ENCODE data around the gene CDRT15. TPM values are rescaled to one million over a fixed set of nuclear protein-coding genes. Genes with fewer than 3 reads are reported as not detected.
"Not testable (repeated sequence)": the region's sequence is repeated elsewhere in the genome, so short reads cannot be mapped to it uniquely, and the experiment has no call there.

Gene CDRT15
- not detected in 2 replicates for total RNA-seq (2022)
- not detected for Bru-seq, nascent RNA
- BruChase-seq, experiment 1, labeled RNA remaining after a 6-hour chase, result not detected
- BruChase-seq, experiment 2, labeled RNA remaining after a 2-hour chase, result not detected
- long read RNA-seq, result 0 reads

DNA sequence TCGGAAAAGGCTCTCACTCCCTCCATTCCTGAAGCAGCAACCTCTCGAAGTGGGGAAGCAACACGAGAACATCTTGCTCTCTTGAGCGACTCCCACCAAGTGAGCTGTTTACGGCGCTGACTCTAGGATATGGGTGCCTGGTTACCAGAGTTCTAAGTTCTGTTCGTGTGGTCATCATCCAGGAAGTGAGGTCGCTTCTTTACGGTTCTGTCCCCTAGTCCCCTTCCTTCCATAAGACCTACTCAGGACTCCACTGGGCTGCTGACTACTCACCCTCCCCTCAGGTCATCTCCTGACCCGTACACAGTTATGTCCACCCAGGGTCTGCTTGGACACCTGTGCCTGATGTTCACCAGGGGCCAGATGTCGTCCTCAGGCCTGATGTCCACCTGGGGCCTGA is at the start of gene CDRT15:
CDRT15 (minus strand) TSS at position 101 of the 400 bp plus-strand sequence; CDS start at position 72, 29 bp downstream.
- H3K9me3 Mint-ChIP-seq (ENCODE audit: unreplicated experiment); H3K36me3 Mint-ChIP-seq (ENCODE audit: insufficient read depth, unreplicated experiment); H3K4me1 Mint-ChIP-seq (ENCODE audit: insufficient read depth, unreplicated experiment); H3K27me3 Mint-ChIP-seq (ENCODE audit: insufficient read depth, unreplicated experiment); H3K27ac Mint-ChIP-seq (ENCODE audit: low read depth, unreplicated experiment); CTCF ChIA-PET; intact Hi-C loops (cut with micrococcal nuclease); POLR2A ChIA-PET; DNase-seq (ENCODE audit: unreplicated experiment); BruUV-seq (replicated peaks); H3K4me3 Mint-ChIP-seq (ENCODE audit: unreplicated experiment): not testable (repeated sequence)

DNA sequence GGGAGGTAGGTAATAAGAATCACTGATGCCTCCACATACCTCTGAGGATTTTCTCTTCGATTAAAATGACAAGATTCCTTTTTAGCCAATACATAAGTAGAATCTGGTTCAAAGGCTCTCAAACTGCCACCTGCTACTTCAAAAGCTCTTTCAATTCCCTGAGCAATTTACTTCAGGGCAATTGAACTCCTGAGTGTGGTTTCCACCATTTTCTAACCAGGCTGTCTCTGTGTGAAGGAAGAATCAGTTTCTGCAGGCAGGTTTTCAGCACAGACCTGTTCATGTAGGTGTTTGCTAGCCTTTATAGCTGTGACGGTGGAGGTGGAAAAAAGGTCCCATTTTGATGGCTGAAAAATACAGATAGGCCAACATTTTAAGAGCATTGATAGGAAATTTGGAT is 46.1 kb upstream of the CDRT15 start:
- BruUV-seq (replicated peaks), result no TSS peak
- CTCF ChIA-PET, result interaction anchor here (0.6 kb wide), 1 partner anchor 420 kb away, joined by 3 read pairs; no protein-coding TSS in a partner anchor
- H3K4me1 Mint-ChIP-seq (ENCODE audit: insufficient read depth, unreplicated experiment), result no peaks in the 10 kb centered on the region
- peaks cover 14% of the 10 kb centered on the region for H3K27me3 Mint-ChIP-seq (ENCODE audit: insufficient read depth, unreplicated experiment)
- H3K4me3 Mint-ChIP-seq (ENCODE audit: unreplicated experiment), result no peak overlapping the region
- POLR2A ChIA-PET, result no interaction called here
- H3K36me3 Mint-ChIP-seq (ENCODE audit: insufficient read depth, unreplicated experiment), result no peaks in the 10 kb centered on the region
- no peak for DNase-seq (ENCODE audit: unreplicated experiment)
- TF ChIP-seq, protein P1, sequence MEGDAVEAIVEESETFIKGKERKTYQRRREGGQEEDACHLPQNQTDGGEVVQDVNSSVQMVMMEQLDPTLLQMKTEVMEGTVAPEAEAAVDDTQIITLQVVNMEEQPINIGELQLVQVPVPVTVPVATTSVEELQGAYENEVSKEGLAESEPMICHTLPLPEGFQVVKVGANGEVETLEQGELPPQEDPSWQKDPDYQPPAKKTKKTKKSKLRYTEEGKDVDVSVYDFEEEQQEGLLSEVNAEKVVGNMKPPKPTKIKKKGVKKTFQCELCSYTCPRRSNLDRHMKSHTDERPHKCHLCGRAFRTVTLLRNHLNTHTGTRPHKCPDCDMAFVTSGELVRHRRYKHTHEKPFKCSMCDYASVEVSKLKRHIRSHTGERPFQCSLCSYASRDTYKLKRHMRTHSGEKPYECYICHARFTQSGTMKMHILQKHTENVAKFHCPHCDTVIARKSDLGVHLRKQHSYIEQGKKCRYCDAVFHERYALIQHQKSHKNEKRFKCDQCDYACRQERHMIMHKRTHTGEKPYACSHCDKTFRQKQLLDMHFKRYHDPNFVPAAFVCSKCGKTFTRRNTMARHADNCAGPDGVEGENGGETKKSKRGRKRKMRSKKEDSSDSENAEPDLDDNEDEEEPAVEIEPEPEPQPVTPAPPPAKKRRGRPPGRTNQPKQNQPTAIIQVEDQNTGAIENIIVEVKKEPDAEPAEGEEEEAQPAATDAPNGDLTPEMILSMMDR (IDR thresholded peaks at IDR 0.05; ENCODE audit: unreplicated experiment), result no peak
- intact Hi-C loops (cut with micrococcal nuclease), result no loop called here
- no peaks in the 10 kb centered on the region for H3K9me3 Mint-ChIP-seq (ENCODE audit: unreplicated experiment)
- no peak overlapping the region for H3K27ac Mint-ChIP-seq (ENCODE audit: low read depth, unreplicated experiment)

DNA sequence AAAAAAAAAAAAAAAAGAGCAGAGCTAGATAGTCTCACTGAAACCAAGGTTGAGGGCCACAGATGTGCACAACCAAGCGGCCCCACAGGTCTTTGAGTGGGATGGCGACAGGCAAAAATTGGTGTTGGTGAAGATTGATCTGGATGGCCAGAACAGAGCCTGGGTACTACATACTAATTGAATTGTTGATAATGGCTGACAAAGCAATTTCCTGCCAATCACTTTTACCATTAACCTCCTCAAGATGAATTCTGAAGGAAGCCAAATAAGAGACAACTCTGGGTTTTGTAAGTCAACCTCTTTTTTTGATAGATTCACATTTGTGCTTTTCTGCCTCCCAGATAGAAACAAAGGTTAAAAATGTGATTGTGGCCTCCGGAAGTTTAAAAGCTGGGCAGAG is 44.9 kb upstream of the CDRT15 start:
- H3K36me3 Mint-ChIP-seq (ENCODE audit: insufficient read depth, unreplicated experiment), result no peaks in the 10 kb centered on the region
- intact Hi-C loops (cut with micrococcal nuclease), result no loop called here
- peaks cover 14% of the 10 kb centered on the region for H3K27me3 Mint-ChIP-seq (ENCODE audit: insufficient read depth, unreplicated experiment)
- no peaks in the 10 kb centered on the region for H3K9me3 Mint-ChIP-seq (ENCODE audit: unreplicated experiment)
- BruUV-seq (replicated peaks), result no TSS peak
- H3K4me1 Mint-ChIP-seq (ENCODE audit: insufficient read depth, unreplicated experiment), result no peaks in the 10 kb centered on the region
- DNase-seq (ENCODE audit: unreplicated experiment), result no peak
- ChIA-PET CTCF (no interaction called here), POLR2A (interaction anchor here (0.6 kb wide), 1 partner anchor 25 kb away, joined by 3 read pairs; no protein-coding TSS in a partner anchor)
- H3K4me3 Mint-ChIP-seq (ENCODE audit: unreplicated experiment), result no peak overlapping the region
- TF ChIP-seq, protein P1 (IDR thresholded peaks at IDR 0.05; ENCODE audit: unreplicated experiment), result no peak
- no peak overlapping the region for H3K27ac Mint-ChIP-seq (ENCODE audit: low read depth, unreplicated experiment)

DNA sequence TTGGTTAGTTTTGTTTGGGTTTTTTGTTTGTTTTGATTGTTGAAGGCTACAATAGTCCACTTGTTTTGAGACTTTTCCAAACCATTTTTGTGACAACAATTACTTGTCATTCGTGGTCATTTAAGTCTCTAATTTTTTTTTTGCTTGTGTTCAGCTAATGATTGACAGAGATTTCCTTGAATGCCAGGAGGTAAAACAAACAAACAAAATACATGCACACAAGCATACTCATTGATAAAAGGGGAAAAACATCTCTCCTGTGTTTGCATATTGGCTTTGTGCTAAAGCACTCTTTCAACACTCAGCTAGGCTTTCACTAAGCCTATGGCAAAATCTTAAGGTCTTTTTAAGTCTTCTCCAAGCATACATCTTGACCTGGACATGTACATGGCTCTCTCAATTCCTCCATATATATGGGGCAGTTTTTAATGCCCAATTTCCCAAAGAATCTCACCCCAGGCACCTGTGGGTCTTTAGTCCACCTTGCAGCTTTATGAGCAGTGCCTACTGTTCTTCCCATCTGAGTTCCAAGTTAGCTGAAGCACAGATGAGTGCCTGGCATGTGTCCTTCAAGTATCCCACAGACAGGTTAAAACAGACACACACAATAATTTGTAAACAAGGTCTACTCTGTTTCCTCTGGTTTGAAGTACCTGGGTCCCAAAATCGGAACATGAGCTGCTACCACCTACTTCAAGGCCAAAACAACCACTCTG is 40.0 kb upstream of the CDRT15 start:
- ChIA-PET CTCF (no interaction called here), POLR2A (interaction anchor here (0.7 kb wide), 1 partner anchor 902 kb away, joined by 3 read pairs; no protein-coding TSS in a partner anchor)
- no peak overlapping the region for H3K4me3 Mint-ChIP-seq (ENCODE audit: unreplicated experiment)
- no peaks in the 10 kb centered on the region for H3K36me3 Mint-ChIP-seq (ENCODE audit: insufficient read depth, unreplicated experiment)
- intact Hi-C loops (cut with micrococcal nuclease), result no loop called here
- no peak overlapping the region for H3K27ac Mint-ChIP-seq (ENCODE audit: low read depth, unreplicated experiment)
- no peaks in the 10 kb centered on the region for H3K27me3 Mint-ChIP-seq (ENCODE audit: insufficient read depth, unreplicated experiment)
- BruUV-seq (replicated peaks), result no TSS peak
- peaks cover 7% of the 10 kb centered on the region for H3K9me3 Mint-ChIP-seq (ENCODE audit: unreplicated experiment)
- no peak for DNase-seq (ENCODE audit: unreplicated experiment)
- no peaks in the 10 kb centered on the region for H3K4me1 Mint-ChIP-seq (ENCODE audit: insufficient read depth, unreplicated experiment)
- TF ChIP-seq, protein P1 (IDR thresholded peaks at IDR 0.05; ENCODE audit: unreplicated experiment), result no peak

All from MCF 10A (cell line).